K562 (cell line): Measurements from ENCODE around the gene POLR2A. TPM values are rescaled to one million over a fixed set of nuclear protein-coding genes. Genes with fewer than 3 reads are reported as not detected.

Experiments used
- ATAC-seq: fragments of 200-7000 bp; cut with Tn5 transposase; 3 replicates; pipeline ENCODE4 v1.9.1; 2020; ENCODE audit warnings: moderate library complexity
- BruUV-seq: library from RNA; stranded (reverse); fragments of 400-500 nt; replicated peaks from 2 replicates; lab custom pipeline; 2021; lab: Mats Ljungman, UMichigan
- CTCF ChIA-PET: fragments of 300-600 bp; formaldehyde crosslinking; extraction: SDS; loops from one replicate; lab custom pipeline; 2021; ENCODE audit warnings: low intra/inter-chr PET ratio; lab: Yijun Ruan, JAX
- POLR2A ChIA-PET: fragments of 300-600, 350-650 bp; sonication (Branson Sonifier 250); formaldehyde crosslinking; extraction: SDS; loops from one replicate; lab custom pipeline; 2021; ENCODE audit warnings: antibody characterized with exemption, inconsistent platforms; lab: Yijun Ruan, JAX
- DNase-seq, 4 experiments: peaks; one replicate each; pipeline versions ENCODE4 v3.0.0 to v3.0.0-alpha.2; 2011 to 2018; ENCODE audit warnings: low spot score in 3 of 4, mixed read lengths in 3 of 4; ENCODE audit errors: extremely low read depth in 1 of 4
- FAIRE-seq: peaks from 2 replicates; lab custom pipeline; 2011; peaks lifted over from hg19 to GRCh38; lab: Jason Lieb, UNC
- H2AFZ ChIP-seq: 2 replicates; pipeline ENCODE4 v1.6.0; 2011; ENCODE audit warnings: low read depth, low read length, control low read depth, inconsistent platforms
- H3K27ac ChIP-seq: fragments of 200-600 bp; 3 replicates; pipeline ENCODE4 v1.8.0; 2011; ENCODE audit warnings: low read depth, mild to moderate bottlenecking, control low read depth, inconsistent platforms, low read length, moderate library complexity, mixed read lengths; ENCODE audit errors: extremely low read depth
- H3K27me3 ChIP-seq, 2 experiments: fragments of 300-600 bp in 1 of 2; 2 replicates in 1 of 2; 3 replicates in 1 of 2; pipeline versions ENCODE4 v1.6.0 to v1.8.0; 2011; ENCODE audit warnings: inconsistent platforms in 2 of 2, low read length in 2 of 2, mild to moderate bottlenecking in 1 of 2, mixed read lengths in 1 of 2, moderate library complexity in 1 of 2; ENCODE audit not compliant: control insufficient read depth in 2 of 2, insufficient read depth in 2 of 2
- H3K36me3 ChIP-seq: fragments of 300-600 bp; 3 replicates; pipeline ENCODE4 v1.8.0; 2011; ENCODE audit warnings: mild to moderate bottlenecking, low read length, inconsistent platforms; ENCODE audit not compliant: control insufficient read depth, insufficient read depth
- H3K4me1 ChIP-seq, 2 experiments: fragments of 200-600 bp in 1 of 2; replicated peaks in 1 of 2; 2 replicates in 1 of 2; 3 replicates in 1 of 2; pipeline versions ENCODE4 v1.5.1 to v1.8.0; 2011; ENCODE audit warnings: inconsistent platforms in 2 of 2, low read length in 2 of 2, mild to moderate bottlenecking in 1 of 2, mixed read lengths in 1 of 2, moderate library complexity in 1 of 2; ENCODE audit not compliant: control insufficient read depth in 2 of 2, insufficient read depth in 2 of 2
- H3K4me2 ChIP-seq: 2 replicates; pipeline ENCODE4 v1.6.1; 2011; ENCODE audit warnings: low read length, control low read depth, inconsistent platforms, mixed read lengths; ENCODE audit not compliant: insufficient read depth
- H3K4me3 ChIP-seq: fragments of 200-600 bp; sonication (generic), shearing (Covaris generic); 2 replicates; pipeline ENCODE4 v1.5.1; 2016; ENCODE audit warnings: control low read depth, inconsistent platforms
- H3K79me2 ChIP-seq: fragments of 200-600 bp; 3 replicates; pipeline ENCODE4 v1.8.0; 2011; ENCODE audit warnings: low read length, inconsistent platforms; ENCODE audit not compliant: control insufficient read depth, insufficient read depth
- H3K9ac ChIP-seq, 2 experiments: 2 replicates each; pipeline versions ENCODE4 v1.6.0 to v1.6.1; 2011; ENCODE audit warnings: low read depth in 2 of 2, low read length in 2 of 2, control low read depth in 1 of 2, inconsistent platforms in 1 of 2, mild to moderate bottlenecking in 1 of 2, mixed read lengths in 1 of 2; ENCODE audit not compliant: insufficient read depth in 1 of 2
- H3K9me1 ChIP-seq: one replicate; pipeline ENCODE4 v1.6.0; 2011; ENCODE audit warnings: inconsistent platforms, mild to moderate bottlenecking, low read length, moderate library complexity; ENCODE audit not compliant: control insufficient read depth, insufficient read depth
- H3K9me3 ChIP-seq: replicated peaks from 2 replicates; pipeline ENCODE4 v1.5.1; 2011; ENCODE audit warnings: low read depth, low read length, inconsistent platforms; ENCODE audit not compliant: control insufficient read depth, insufficient read depth
- H4K20me1 ChIP-seq: replicated peaks from 2 replicates; pipeline ENCODE4 v1.6.1; 2011; ENCODE audit warnings: low read length, inconsistent platforms, mixed read lengths; ENCODE audit not compliant: control insufficient read depth, insufficient read depth
- BCOR ChIP-seq: fragments of 450-650 bp; IDR thresholded peaks from 2 replicates; pipeline ENCODE4 v1.6.1; 2016
- FOXJ3 ChIP-seq: sonication (generic); formaldehyde crosslinking; IDR thresholded peaks from 2 replicates; pipeline ENCODE4 v1.4.0; 2020; ENCODE audit warnings: mild to moderate bottlenecking, missing genetic modification reagents
- ILK ChIP-seq: fragments of 450-650 bp; IDR thresholded peaks from 2 replicates; pipeline ENCODE4 v1.6.1; 2016; ENCODE audit warnings: missing genetic modification characterization, low read depth, mild to moderate bottlenecking, missing compliant biosample characterization, moderate library complexity, borderline replicate concordance
- KDM1A ChIP-seq, 2 experiments: fragments of 450-650 bp; IDR thresholded peaks; 2 replicates each; pipeline ENCODE4 v1.6.1; 2016; ENCODE audit warnings: mild to moderate bottlenecking in 2 of 2
- NFIC ChIP-seq: fragments of 450-650 bp; IDR thresholded peaks from 2 replicates; pipeline ENCODE4 v1.6.1; 2017; ENCODE audit warnings: mild to moderate bottlenecking, inconsistent platforms
- SMAD4 ChIP-seq: fragments of 250-450 bp; sonication (Bioruptor Pico); conservative IDR thresholded peaks from 2 replicates; pipeline ENCODE4 v1.8.0; 2021; ENCODE audit warnings: inconsistent platforms, mild to moderate bottlenecking, moderate library complexity
- SMC3 ChIP-seq: conservative IDR thresholded peaks from 2 replicates; pipeline ENCODE4 v1.6.1; 2011; ENCODE audit warnings: low read depth, low read length, improper control_type of control experiment; ENCODE audit not compliant: insufficient read depth
- TEAD1 ChIP-seq, 2 experiments: fragments of 450-650 bp in 1 of 2; sonication (generic) in 1 of 2; formaldehyde crosslinking; IDR thresholded peaks; 2 replicates each; pipeline versions ENCODE4 v1.4.0 to v1.8.0; 2020 to 2022; ENCODE audit warnings: mild to moderate bottlenecking in 2 of 2, missing genetic modification reagents in 1 of 2
- ZBTB1 ChIP-seq: sonication (generic); formaldehyde crosslinking; IDR thresholded peaks from 2 replicates; pipeline ENCODE4 v1.8.1; 2023; ENCODE audit warnings: missing genetic modification reagents, low read depth, mild to moderate bottlenecking, borderline replicate concordance
- ZNF121 ChIP-seq: sonication (generic); formaldehyde crosslinking; conservative IDR thresholded peaks from 2 replicates; pipeline ENCODE4 v1.8.0; 2022; ENCODE audit warnings: missing genetic modification reagents
- ZNF444 ChIP-seq: fragments of 250-450 bp; sonication (Bioruptor Pico); IDR thresholded peaks from 2 replicates; pipeline ENCODE4 v1.4.0; 2020; ENCODE audit warnings: mild to moderate bottlenecking, moderate library complexity
- ZNF77 ChIP-seq: fragments of 250-450 bp; sonication (Bioruptor Pico); IDR thresholded peaks from 2 replicates; pipeline ENCODE4 v1.5.0; 2020
- WGBS: fragments of 100-300 bp; shearing (Covaris generic); methylation state at CpG from one replicate; pipeline ENCODE4 v1.1.6; 2016; ENCODE audit warnings: low coverage, mixed read lengths; ENCODE audit not compliant: insufficient coverage; ENCODE audit errors: missing lambda C conversion rate; 5-methylcytosine and 5-hydroxymethylcytosine counted together
- in situ Hi-C: fragments of 300-500 bp; cut with MboI; formaldehyde crosslinking; loops from 4 replicates; pipeline ENCODE4 v1.15.0; 2018; ENCODE audit warnings: inconsistent platforms, mixed read lengths
- intact Hi-C: fragments of 100-400 bp; cut with micrococcal nuclease; formaldehyde crosslinking; loops from 2 replicates; pipeline ENCODE4 v1.14.2; 2022
- polyA plus RNA-seq, 8 experiments: library from polyadenylated mRNA; depleted of rRNA in 4 of 8; stranded (reverse) in 5 of 8; unstranded in 3 of 8; fragments of >200 nt; fragmentation: Nextera tagmentation in 2 of 8; fragmentation: Illumina TruSeq in 1 of 8; extraction: Ambion mirVana in 2 of 8; extraction: Trizol in 1 of 8; gene quantifications; 2 replicates each; pipeline versions ENCODE4 v1.2.1 to v1.2.3, GENCODE V29; 2011 to 2014; ENCODE audit warnings: inconsistent platforms in 1 of 8, missing spikeins in 1 of 8
- total RNA-seq, 7 experiments: library from RNA; depleted of rRNA in 6 of 7; stranded (reverse); fragments of >200 nt in 6 of 7; fragmentation: Illumina TruSeq in 2 of 7; extraction: Trizol in 2 of 7; gene quantifications; 2 replicates each; pipeline versions ENCODE4 v1.2.1 to v1.2.3, GENCODE V29; 2011 to 2021; ENCODE audit warnings: low replicate concordance in 1 of 7
- TF ChIP-seq, protein P1 (sequence below): fragments of 250-450 bp; sonication (Bioruptor Pico); IDR thresholded peaks from 2 replicates; pipeline ENCODE4 v1.5.0; 2022; ENCODE audit warnings: mild to moderate bottlenecking

Gene POLR2A
- total and polyA plus RNA-seq, 9 of the 15 experiments (the other 6 are each of a cell fraction or from before 2014, with no cell fraction given) = 1.3 to 109 (median 12.4) TPM

DNA sequence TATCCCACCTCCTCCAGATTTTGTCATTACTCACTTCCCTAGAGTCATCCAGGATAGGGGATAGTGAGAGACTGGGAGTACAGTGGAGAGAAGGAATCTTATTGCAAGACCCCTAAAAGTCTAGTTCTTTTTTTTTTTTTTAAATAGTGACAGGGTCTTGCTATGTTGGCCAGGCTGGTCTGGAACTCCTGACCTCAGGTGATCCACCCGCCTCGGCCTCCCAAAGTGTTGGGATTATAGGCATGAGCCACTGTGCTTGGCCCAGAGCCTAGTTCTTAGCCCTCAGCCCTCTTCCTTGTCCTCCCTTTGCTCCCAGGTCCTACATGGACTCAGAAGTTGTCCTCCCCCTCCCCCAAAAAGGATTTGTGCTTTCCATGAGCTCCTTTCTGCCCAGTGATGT lies 42.0 kb upstream of the POLR2A start:
- POLR2A ChIA-PET = interaction anchor here (0.5 to 2.0 kb wide), 5 partner anchors 35 to 410 kb away, joined by 3 to 8 read pairs (median 3); partner anchors contain the start of genes POLR2A and SAT2
- peaks cover 18 to 73% of the 10 kb centered on the region in 2 experiments; a peak in 4 of 5 replicates for H3K4me1 ChIP-seq
- ATAC-seq = no peak

More for the DNA sequence above, 42.0 kb upstream of the POLR2A start:
- Histone ChIP-seq H4K20me1 (no peaks in the 10 kb centered on the region), H3K27me3 (no peaks in the 10 kb centered on the region), H3K79me2 (no peaks in the 10 kb centered on the region; the same call in 2 of the 3 replicates), H3K9ac (peak overlapping the region in 1 of 2 experiments; percentile 17; a peak in 1 of 4 replicates), H3K9me3 (no peaks in the 10 kb centered on the region), H3K4me3 (no peak overlapping the region), H3K9me1 (peaks cover 3% of the 10 kb centered on the region), H3K4me2 (no peak overlapping the region), H2AFZ (no peak overlapping the region), H3K36me3 (no peaks in the 10 kb centered on the region), H3K27ac (no peak overlapping the region)
- no peak for TF ChIP-seq ILK (tag)
- no peak for TF ChIP-seq FOXJ3 (CRISPR knock-in tag)
- TF ChIP-seq ZNF444 (CRISPR knock-in tag) = no peak
- TF ChIP-seq ZBTB1 = no peak
- peak; percentile 20; the same call in 1 of the 2 replicates for TF ChIP-seq NFIC
- no peak for TF ChIP-seq SMC3
- TF ChIP-seq ZNF121 = peak; percentile 82
- TF ChIP-seq, protein P1, sequence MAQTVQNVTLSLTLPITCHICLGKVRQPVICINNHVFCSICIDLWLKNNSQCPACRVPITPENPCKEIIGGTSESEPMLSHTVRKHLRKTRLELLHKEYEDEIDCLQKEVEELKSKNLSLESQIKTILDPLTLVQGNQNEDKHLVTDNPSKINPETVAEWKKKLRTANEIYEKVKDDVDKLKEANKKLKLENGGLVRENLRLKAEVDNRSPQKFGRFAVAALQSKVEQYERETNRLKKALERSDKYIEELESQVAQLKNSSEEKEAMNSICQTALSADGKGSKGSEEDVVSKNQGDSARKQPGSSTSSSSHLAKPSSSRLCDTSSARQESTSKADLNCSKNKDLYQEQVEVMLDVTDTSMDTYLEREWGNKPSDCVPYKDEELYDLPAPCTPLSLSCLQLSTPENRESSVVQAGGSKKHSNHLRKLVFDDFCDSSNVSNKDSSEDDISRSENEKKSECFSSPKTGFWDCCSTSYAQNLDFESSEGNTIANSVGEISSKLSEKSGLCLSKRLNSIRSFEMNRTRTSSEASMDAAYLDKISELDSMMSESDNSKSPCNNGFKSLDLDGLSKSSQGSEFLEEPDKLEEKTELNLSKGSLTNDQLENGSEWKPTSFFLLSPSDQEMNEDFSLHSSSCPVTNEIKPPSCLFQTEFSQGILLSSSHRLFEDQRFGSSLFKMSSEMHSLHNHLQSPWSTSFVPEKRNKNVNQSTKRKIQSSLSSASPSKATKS (CRISPR knock-in tag) = no peak
- TF ChIP-seq KDM1A (IDR thresholded peaks at IDR 0.05) = peak in 1 of 2 experiments; percentile 76; a peak in 2 of 4 replicates
- TF ChIP-seq SMAD4 (CRISPR knock-in tag) = no peak
- no peak for TF ChIP-seq TEAD1 (CRISPR knock-in tag; IDR thresholded peaks at IDR 0.05)
- no peak for TF ChIP-seq ZNF77 (CRISPR knock-in tag)
- 0 out of 2 replicates have a peak, but pooled peaks have one; percentile 37 for TF ChIP-seq BCOR
- no CpG with 5 or more reads among the region's 2 CpGs for WGBS
- BruUV-seq = no TSS peak
- DNase-seq (no peak), FAIRE-seq (no peak)
- intact Hi-C loops (no loop called here), in situ Hi-C loops (no loop called here)
- CTCF ChIA-PET = no interaction called here
